GM18520 (cell line): ENCODE data around the gene DYTN.
A peak's percentile ranks its signal among the peaks of the same experiment; 100 is the strongest.
"Not testable (repeated sequence)": the region's sequence is repeated elsewhere in the genome, so short reads cannot be mapped to it uniquely, and the experiment has no call there.

Source experiments
- ATAC-seq: cut with Tn5 transposase; IDR thresholded peaks from one replicate; pipeline ENCODE4 v1.9.1; 2021; ENCODE audit not compliant: unreplicated experiment

Gene DYTN

DNA sequence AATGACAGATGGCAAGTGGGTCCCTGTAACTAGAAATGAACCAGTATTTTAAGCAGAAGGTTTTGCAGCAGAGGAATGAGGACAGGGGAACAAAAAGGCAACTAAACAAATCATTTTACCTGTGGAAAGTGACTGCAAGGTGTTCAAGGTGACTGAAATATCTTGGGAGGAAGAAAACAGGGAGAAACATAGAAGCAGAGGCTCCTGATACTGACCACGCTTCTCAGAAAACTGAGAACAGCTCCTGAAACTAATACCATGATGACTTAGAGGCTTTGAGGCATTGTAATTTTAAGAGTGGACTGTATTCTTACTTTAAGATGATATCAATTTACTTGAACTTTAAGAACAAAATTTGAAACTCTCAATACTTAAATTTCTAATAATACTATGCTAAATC lies at the start of gene DYTN:
Gene DYTN (minus strand): TSS at position 101 of the 400 bp plus-strand sequence. CDS start 117 bp downstream, outside the sequence.
- ATAC-seq = no peak

GRCh38 chr2:206766057-206766930 lies 48.1 kb upstream of the DYTN start:
- ATAC-seq = no peak

- ATAC-seq = peak; percentile 88
Observed at GRCh38 chr2:206765242-206766056, 47.3 kb upstream of the DYTN start, which contains the start of the genes FASTKD2 and MDH1B. FASTKD2 (plus strand) TSS chr2:206765606; CDS start chr2:206766694, 1,088 bp downstream. MDH1B (minus strand) TSS chr2:206765328; CDS start chr2:206765271, 57 bp downstream.

DNA sequence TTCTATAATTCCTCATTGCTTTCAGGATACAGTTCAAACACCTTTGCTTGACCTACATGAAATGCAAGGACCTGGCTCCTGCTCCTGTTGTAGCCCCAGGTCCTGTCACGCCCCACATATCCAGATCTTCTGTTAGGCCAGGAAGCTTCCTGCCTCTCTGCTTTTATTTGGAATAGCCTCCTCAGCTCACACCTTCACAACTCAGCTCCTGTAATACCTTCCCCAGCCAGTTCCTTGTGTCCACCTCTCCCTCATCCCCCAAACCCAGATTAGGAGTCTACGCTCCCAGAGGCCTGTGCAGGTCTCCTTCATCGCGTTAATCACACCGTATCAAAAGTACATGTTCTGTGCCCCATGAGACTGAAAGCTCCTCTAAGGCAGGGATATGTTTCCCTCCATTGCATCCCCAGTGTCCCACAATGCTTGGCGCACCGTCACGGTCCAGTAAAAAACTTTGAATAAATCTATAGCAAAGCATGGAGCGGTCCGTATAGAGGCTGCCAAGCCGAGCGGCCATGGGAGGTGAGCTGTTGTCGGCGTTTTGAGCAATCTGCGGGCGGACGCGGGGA lies 46.6 kb upstream of the DYTN start:
- ATAC-seq = no peak

DNA sequence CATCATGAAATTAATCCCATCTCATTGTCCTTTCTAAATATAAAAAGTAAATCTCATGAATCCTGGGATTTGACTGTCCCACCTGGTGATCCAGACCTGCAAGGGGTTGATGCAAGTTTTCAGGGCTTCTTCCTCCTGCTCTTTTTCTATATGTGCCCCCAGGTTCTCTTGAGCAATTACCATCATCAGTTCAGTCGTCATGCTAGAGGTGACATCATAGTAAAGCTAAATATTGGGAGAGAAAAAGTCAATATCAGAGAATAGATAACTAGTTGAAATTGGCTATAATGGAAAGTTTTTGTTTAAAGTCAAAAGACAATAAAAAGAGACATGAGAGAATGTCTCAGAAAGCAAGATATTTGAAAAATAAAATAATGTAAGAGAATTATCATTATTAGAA lies 38.6 kb upstream of the DYTN start:
- no peak for ATAC-seq

DNA sequence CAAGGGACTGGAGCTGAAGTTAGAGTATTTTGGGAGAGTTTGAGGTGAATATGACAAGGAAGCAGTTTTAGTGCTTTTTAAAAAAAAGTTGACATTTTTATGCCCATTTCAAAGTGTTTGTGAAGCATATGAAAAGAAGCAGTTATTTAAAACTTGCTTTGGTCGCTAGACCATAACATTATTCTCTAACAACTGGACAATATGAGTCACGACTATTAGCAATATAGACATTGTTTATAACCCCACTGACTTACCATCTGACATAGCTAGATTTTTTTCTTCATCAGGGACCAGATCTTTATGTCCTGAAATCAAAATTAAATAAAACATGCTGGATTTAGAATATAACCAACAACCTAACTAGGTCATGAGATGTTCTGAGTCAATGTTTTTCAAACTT lies 22.6 kb upstream of the DYTN start:
- no peak for ATAC-seq

DNA sequence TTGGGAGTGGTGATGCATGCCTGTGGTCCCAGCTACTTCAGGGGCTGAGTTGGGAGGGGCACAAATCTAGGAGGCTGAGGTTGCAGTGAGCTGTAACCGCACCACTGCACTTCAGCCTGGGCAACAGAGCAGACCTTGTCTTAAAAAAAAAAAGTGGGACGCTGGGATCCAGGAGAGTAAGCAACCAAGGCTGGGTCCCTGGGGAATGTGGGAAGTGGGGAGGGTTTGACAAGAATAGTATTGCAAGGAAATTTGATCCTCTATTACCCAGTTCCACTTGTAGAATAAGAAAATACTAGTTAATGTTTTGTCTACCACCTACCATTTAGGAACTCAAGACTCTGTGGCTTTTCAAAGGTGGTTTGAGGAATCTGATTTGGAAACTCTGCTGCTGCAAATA lies 21.1 kb upstream of the DYTN start:
- no peak for ATAC-seq

- ATAC-seq = no peak
Observed at GRCh38 chr2:206736935-206737334, 18.7 kb upstream of the DYTN start.

- ATAC-seq = no peak
Observed at GRCh38 chr2:206733341-206733740, 15.1 kb upstream of the DYTN start.

DNA sequence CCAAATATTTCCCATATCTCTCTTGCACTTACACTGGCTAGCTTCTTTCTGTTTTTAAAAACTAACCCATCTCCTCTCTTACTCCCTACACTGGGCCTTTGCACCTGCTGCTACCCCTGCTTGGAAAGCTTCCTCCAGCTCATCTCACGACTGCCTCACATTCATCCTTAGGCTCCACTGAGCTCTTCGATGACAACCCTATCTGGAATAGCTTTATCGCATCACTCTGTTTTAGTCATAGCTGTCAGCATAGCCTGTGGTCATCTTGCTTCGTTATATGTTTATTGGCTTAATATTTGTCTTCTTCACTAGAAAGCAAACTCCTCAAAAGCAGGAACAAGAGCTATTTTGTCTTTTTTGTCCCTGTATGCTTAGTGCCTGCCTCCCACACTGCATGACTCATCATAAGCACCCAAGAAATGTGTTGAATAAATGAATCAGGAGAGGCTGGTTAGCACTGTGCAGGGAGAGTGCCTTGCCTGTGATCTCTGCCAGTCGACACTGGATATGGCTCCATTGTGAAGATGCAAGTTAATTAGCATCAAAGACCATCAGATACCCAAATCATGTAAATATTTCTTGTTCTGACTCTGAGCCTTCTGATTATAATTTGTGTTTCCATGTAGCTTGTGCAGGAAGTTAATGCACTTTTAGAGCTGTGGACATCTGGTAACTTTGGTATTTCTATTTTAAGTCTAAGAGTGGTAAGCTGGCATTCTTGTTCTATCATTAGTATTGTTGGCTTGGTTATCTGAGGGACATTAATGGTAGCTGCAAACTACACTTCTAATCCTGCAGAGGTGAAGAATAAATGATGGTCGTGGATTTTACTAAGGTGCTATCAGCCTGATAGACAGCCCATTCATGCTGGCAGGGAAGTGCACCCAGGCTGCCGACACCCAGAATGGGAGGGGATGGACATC lies 10.3 kb upstream of the DYTN start:
- ATAC-seq = no peak

GRCh38 chr2:206727287-206727686 lies 9.1 kb upstream of the DYTN start:
- no peak for ATAC-seq

GRCh38 chr2:206723288-206723687 lies 5.1 kb upstream of the DYTN start:
- ATAC-seq = no peak

DNA sequence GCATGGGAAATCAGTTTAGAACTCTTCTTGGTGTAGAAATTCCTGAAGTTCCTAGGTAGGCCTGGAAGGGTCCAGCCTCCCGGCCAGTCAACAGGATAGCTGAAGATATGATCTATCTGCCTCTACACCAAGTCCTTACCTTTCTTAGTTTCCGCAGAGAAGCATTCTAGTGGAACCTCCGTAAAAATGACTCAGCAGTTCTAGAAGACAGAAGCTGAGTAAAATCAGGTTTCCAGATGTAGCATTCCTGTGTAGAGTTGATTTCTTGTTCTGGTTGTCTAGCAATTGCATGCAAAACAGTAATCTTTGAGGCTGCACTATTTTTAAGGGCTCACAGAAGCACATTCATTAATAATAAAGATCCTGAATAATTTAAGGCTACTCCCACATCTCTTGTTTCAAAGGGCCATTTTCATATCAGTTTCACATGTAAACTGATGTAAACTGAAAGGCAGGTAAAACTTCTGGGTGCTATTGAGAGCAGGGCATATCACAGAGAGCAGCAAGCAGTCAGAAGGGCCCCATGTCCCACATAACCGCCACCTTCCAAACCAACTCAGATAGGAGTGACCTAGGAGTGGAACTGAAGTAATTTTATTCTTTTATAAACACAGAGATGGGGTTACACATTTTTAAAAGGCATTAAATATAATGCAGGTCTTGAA lies 3.2 kb upstream of the DYTN start:
- ATAC-seq = peak; percentile 65

DNA sequence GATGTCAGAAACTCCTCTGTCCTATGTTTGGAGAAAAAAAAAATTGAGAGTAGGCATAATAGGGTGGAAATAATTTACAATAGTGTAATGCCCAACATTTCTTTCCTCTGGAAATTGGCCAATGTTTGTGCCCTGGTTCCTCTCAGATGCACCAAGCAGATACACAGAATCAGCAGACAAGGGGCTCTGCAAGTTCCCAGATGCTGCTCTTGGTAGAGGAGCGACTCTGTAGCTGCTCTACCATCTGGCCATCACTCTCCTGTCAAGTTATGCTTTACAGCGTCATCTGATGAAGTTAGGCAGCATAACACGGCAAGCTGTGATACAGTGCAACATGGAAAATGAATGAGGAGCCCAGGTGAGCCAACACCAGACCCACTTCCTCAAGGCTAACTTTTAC lies 1.6 kb downstream of the DYTN start:
- ATAC-seq = no peak

- ATAC-seq = not testable (repeated sequence)
Observed at GRCh38 chr2:206715183-206715582, 3.0 kb downstream of the DYTN start.

- peak; percentile 66 for ATAC-seq
Observed at GRCh38 chr2:206713746-206714145, 4.5 kb downstream of the DYTN start.

GRCh38 chr2:206708286-206708685 lies 9.9 kb downstream of the DYTN start:
- no peak for ATAC-seq

- ATAC-seq = no peak
Observed at GRCh38 chr2:206707164-206707701, 11.0 kb downstream of the DYTN start.

GRCh38 chr2:206701952-206702605 lies 16.1 kb downstream of the DYTN start:
- no peak for ATAC-seq
